VCaP (cell line): ENCODE data around the gene ZNF557.

Experiments
- H3K27ac ChIP-seq: fragments of 450-650 bp; 2 replicates; pipeline ENCODE4 v1.5.1; 2017
- CTCF ChIP-seq: fragments of 450-650 bp; conservative IDR thresholded peaks from 2 replicates; pipeline ENCODE4 v1.5.1; 2017; ENCODE audit warnings: mild to moderate bottlenecking, moderate library complexity

Gene ZNF557

DNA sequence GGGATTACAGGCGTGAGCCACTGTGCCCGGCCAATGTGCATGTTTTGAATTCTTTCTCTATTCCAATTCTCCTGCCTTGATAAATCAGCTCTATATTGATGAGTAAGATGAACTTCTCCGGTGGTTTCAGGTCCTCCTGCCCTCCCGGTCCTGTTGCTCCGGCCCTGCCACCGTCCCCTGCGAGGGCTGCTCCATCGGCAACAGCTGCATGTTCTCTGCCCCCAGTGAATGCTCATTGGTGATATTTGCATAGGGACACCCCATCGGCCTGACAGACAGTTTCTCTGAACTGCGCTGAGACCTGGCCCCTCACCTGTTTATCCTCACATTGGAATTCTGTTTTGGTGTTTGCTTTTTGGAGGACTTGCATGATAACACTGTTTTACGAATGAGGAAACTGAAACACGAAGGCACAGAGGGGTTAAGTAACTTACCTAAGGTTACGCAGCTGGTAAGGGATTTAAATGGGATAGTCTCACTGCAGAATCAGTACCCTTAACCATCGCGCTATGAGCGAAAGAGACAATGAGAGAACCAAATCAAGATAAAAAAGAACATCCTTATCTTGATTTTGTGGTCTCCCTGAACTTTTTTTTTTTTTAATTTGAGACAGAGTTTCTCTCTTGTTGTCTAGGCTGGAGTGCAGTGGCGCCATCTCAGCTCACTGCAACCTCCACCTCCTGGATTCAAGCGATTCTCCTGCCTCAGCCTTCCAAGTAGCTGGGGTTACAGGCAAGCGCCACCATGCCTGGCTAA lies 32.2 kb downstream of the ZNF557 start:
- no peak for TF ChIP-seq CTCF
- no peak overlapping the region for H3K27ac ChIP-seq

GRCh38 chr19:7104747-7105447 lies 35.4 kb downstream of the ZNF557 start:
- no peak for TF ChIP-seq CTCF
- H3K27ac ChIP-seq: no peak overlapping the region

DNA sequence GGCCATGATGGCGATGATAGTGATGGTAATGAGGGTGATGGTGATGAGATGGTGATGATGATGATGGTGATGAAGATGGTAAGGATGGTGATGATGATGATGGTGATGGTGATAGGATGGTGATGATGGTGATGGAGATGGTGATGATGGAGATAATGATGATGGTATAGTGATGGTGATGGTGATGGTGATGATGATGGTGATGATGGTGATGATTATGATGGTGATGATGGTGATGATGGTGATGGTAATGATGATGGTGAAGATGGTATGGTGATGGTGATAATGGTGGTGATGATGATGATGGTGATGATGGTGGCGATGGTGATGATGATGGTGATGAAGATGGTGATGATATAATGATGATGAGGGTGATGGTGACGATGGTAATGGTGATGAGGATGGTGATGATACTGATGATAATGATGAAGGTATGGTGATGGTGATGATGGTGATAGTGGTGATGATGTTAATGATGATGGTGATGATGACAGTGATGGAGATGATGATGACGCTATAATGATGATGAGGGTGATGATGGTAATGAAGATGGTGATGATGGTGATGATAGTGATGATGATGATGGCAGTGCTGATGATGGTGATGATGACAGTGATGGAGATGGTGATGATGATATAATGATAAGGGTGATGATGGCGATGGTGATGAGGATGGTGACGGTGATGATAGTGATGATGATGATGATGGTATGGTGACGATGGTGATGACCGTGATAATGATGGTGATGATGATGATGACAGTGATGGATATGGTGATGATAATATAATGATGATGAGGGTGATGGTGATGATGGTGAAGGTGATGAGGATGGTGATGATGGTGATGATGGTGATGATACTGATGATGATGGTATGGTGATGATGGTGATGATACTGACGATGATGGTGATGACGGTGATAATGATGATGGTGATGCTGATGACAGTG lies 37.5 kb downstream of the ZNF557 start:
- TF ChIP-seq CTCF: no peak

GRCh38 chr19:7109678-7110289 lies 40.3 kb downstream of the ZNF557 start:
- no peak overlapping the region for H3K27ac ChIP-seq
- no peak for TF ChIP-seq CTCF

More for the DNA sequence above, 37.5 kb downstream of the ZNF557 start:
- H3K27ac ChIP-seq: no peak overlapping the region

DNA sequence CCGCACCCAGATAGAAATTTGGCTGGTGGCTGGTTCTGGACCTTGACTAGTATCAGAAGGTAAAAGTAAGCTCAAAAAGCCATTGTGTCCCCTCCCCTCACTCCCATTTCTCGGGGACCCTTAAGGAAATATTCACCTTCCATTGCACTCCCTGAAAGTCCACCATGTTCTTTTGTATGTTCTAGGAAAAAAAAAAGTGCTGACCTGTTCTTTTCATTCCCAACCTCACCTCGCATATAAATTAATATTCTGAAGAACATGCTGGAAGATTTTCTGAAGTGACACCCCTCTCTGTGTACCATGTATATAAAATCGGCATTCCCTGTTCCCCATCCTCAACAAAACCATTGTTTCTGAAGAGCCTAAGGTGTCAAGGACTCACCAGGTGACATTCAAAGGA lies 43.2 kb downstream of the ZNF557 start:
- H3K27ac ChIP-seq: no peak overlapping the region
- no peak for TF ChIP-seq CTCF

DNA sequence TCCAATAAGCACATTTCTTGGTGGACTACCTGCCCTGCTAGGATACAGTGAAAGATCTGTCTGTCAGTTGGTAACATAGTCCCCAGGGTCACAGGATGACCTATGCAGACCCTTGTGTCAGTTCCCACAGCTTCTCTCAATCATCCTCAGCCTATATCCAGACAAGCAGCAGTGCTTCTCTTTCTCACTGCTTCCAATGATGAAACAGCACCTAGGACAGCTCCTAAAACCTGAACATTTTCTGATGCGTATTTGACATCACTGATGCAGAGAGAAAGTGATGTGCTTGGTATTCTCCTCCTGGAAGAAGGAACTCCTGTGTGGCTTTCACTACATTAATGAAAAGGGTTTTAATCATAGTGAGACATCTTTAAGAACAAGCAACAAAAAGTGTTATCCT lies 43.7 kb downstream of the ZNF557 start:
- TF ChIP-seq CTCF: no peak

More for the DNA sequence above, 43.7 kb downstream of the ZNF557 start:
- no peak overlapping the region for H3K27ac ChIP-seq
